GM12892 (cell line): ENCODE measurements around the gene LRRC1.

Experiments used
- POLR2A ChIP-seq: IDR thresholded peaks from 2 replicates; pipeline ENCODE4 v1.6.1; 2011; ENCODE audit warnings: low read depth, low read length, control low read depth
- TAF1 ChIP-seq: IDR thresholded peaks from 2 replicates; pipeline ENCODE4 v1.6.1; 2011; ENCODE audit warnings: low read depth, mild to moderate bottlenecking, control low read depth, low read length, borderline replicate concordance

GRCh38 chr6:53751417-53751816 is 43.4 kb upstream of the LRRC1 start:
- no peak for TF ChIP-seq POLR2A
- TF ChIP-seq TAF1, result no peak
